ENCODE measurements around the gene DSCAM. TPM values are rescaled to one million over a fixed set of nuclear protein-coding genes. Genes with fewer than 3 reads are reported as not detected.
A peak's percentile ranks its signal among the peaks of the same experiment; 100 is the strongest.

DSCAM gene
- total RNA-seq, 1 experiment from 2014 or later = 0.13 TPM

GRCh38 chr21:40595806-40596205, 251.2 kb downstream of the DSCAM start (continued):
- TF ChIP-seq ARID4B (CRISPR knock-in tag; IDR thresholded peaks at IDR 0.05; ENCODE audit: borderline replicate concordance) (no peak), ZBTB43 (CRISPR knock-in tag; IDR thresholded peaks at IDR 0.05) (no peak), ZNF317 (CRISPR knock-in tag; IDR thresholded peaks at IDR 0.05; ENCODE audit: borderline replicate concordance, low read depth) (no peak), E2F5 (CRISPR knock-in tag; IDR thresholded peaks at IDR 0.05) (no peak)

GRCh38 chr21:40587736-40588346, 259.1 kb downstream of the DSCAM start:
- peaks cover 28% of the 10 kb centered on the region for H3K4me1 Mint-ChIP-seq

GRCh38 chr21:40586575-40586974, 260.4 kb downstream of the DSCAM start:
- POLR2A ChIA-PET = no interaction called here
- no peak overlapping the region for H3K4me3 Mint-ChIP-seq
- ATAC-seq = no peak
- no peak overlapping the region for H3K27ac Mint-ChIP-seq
- CTCF ChIA-PET = no interaction called here
- no peak for DNase-seq (ENCODE audit: low spot score)
- H3K36me3 Mint-ChIP-seq = peaks cover 11% of the 10 kb centered on the region
- no peaks in the 10 kb centered on the region; the same call in 1 of the 2 replicates for H3K27me3 Mint-ChIP-seq (ENCODE audit: low read depth)
- H3K4me1 Mint-ChIP-seq = peaks cover 25% of the 10 kb centered on the region
- H3K9me3 Mint-ChIP-seq = peaks cover 15% of the 10 kb centered on the region
- TF ChIP-seq SMAD4 (CRISPR knock-in tag; IDR thresholded peaks at IDR 0.05) = no peak
- no peak for TF ChIP-seq USF1 (CRISPR knock-in tag; IDR thresholded peaks at IDR 0.05)
- TF ChIP-seq ZNF416 (CRISPR knock-in tag; IDR thresholded peaks at IDR 0.05) = no peak
- TF ChIP-seq ZNF263 (CRISPR knock-in tag; IDR thresholded peaks at IDR 0.05; ENCODE audit: low read depth) = no peak
- no peak for TF ChIP-seq GABPB1 (CRISPR knock-in tag; IDR thresholded peaks at IDR 0.05)
- TF ChIP-seq MAX (CRISPR knock-in tag; IDR thresholded peaks at IDR 0.05) = no peak
- TF ChIP-seq NFATC4 (CRISPR knock-in tag; IDR thresholded peaks at IDR 0.05) = no peak
- TF ChIP-seq PRDM15 (CRISPR knock-in tag; IDR thresholded peaks at IDR 0.05) = no peak
- TF ChIP-seq ELF4 (CRISPR knock-in tag; IDR thresholded peaks at IDR 0.05; ENCODE audit: low read depth) = no peak
- no peak for TF ChIP-seq FOXJ3 (CRISPR knock-in tag; IDR thresholded peaks at IDR 0.05; ENCODE audit: borderline replicate concordance)

More at GRCh38 chr21:40587736-40588346, 259.1 kb downstream of the DSCAM start:
- peaks cover 15% of the 10 kb centered on the region for H3K9me3 Mint-ChIP-seq
- TF ChIP-seq TEAD1 (CRISPR knock-in tag; IDR thresholded peaks at IDR 0.05) (no peak), ZNF263 (CRISPR knock-in tag; IDR thresholded peaks at IDR 0.05; ENCODE audit: low read depth) (no peak), ELF4 (CRISPR knock-in tag; IDR thresholded peaks at IDR 0.05; ENCODE audit: low read depth) (no peak), NR2C2 (CRISPR knock-in tag; IDR thresholded peaks at IDR 0.05) (no peak), TCF7 (CRISPR knock-in tag; IDR thresholded peaks at IDR 0.05; ENCODE audit: low read depth) (no peak), MXD4 (CRISPR knock-in tag; IDR thresholded peaks at IDR 0.05; ENCODE audit: borderline replicate concordance) (no peak), CREM (CRISPR knock-in tag; IDR thresholded peaks at IDR 0.05) (no peak), ZNF219 (CRISPR knock-in tag; IDR thresholded peaks at IDR 0.05; ENCODE audit: borderline replicate concordance) (no peak), RELA (CRISPR knock-in tag; IDR thresholded peaks at IDR 0.05; ENCODE audit: borderline replicate concordance) (no peak), ZNF423 (CRISPR knock-in tag; IDR thresholded peaks at IDR 0.05) (no peak), FOXP1 (CRISPR knock-in tag; IDR thresholded peaks at IDR 0.05; ENCODE audit: borderline replicate concordance) (no peak), IRF1 (CRISPR knock-in tag; IDR thresholded peaks at IDR 0.05) (no peak), ZNF416 (CRISPR knock-in tag; IDR thresholded peaks at IDR 0.05) (no peak)
- CTCF ChIA-PET = interaction anchor here (1.0 to 1.1 kb wide), 2 partner anchors 75 to 121 kb away, joined by 3 read pairs; no protein-coding TSS in a partner anchor
- DNase-seq (ENCODE audit: low spot score) = no peak
- H3K27ac Mint-ChIP-seq = no peak overlapping the region
- POLR2A ChIA-PET = interaction anchor here (1.1 kb wide), 1 partner anchor 11 kb away, joined by 3 read pairs; no protein-coding TSS in a partner anchor
- H3K27me3 Mint-ChIP-seq (ENCODE audit: low read depth) = no peaks in the 10 kb centered on the region; the same call in 1 of the 2 replicates
- peak; percentile 24; the same call in 1 of the 2 replicates for ATAC-seq
- H3K36me3 Mint-ChIP-seq = peaks cover 11% of the 10 kb centered on the region
- no peak overlapping the region for H3K4me3 Mint-ChIP-seq
